Measurements from ENCODE around the gene MRPS18A. TPM values are rescaled to one million over a fixed set of nuclear protein-coding genes. Genes with fewer than 3 reads are reported as not detected.
A peak's percentile ranks its signal among the peaks of the same experiment; 100 is the strongest.
"Not testable (repeated sequence)": the region's sequence is repeated elsewhere in the genome, so short reads cannot be mapped to it uniquely, and the experiment has no call there.

MRPS18A gene
- polyA plus RNA-seq, 4 donors = 45.0 to 54.1 (median 48.1) TPM

DNA sequence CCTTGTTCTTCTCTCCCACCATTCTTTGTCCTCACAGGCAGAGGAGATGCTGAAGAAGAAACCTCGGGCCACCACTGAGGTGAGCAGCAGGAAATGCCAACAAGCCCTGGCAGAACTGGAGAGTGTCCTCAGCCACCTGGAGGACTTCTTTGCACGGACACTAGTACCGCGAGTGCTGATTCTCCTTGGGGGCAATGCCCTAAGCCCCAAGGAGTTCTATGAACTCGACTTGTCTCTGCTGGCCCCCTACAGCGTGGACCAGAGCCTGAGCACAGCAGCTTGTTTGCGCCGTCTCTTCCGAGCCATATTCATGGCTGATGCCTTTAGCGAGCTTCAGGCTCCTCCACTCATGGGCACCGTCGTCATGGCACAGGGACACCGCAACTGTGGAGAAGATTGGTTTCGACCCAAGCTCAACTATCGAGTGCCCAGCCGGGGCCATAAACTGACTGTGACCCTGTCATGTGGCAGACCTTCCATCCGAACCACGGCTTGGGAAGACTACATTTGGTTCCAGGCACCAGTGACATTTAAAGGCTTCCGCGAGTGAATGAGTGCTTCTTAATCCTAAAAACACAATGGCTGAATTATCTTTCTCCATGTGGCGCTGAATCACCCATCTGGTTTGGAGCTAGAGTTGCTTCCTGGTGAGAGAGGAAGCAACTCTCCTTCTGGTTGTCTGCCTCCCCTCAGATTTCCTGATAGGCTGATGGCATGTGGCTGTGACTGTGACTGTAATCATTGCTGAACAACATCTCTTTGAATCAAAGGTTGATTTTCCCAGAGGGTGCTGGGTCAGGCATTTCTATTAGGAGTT is 47.4 kb downstream of the MRPS18A start:
- no peak for DNase-seq (ENCODE audit: low read depth in 4 of 4, low spot score in 3 of 4)

DNA sequence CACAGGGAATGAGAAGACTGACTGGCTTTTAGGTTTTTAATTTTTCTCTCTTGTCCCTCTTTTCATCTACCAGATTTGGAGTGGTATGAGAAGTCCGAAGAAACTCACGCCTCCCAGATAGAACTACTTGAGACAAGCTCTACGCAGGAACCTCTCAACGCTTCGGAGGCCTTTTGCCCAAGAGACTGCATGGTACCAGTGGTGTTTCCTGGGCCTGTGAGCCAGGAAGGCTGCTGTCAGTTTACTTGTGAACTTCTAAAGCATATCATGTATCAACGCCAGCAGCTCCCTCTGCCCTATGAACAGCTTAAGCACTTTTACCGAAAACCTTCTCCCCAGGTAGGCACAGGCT is 51.3 kb downstream of the MRPS18A start:
- DNase-seq (ENCODE audit: low read depth in 4 of 4, low spot score in 3 of 4) = peak in 1 of 4 donors; percentile 22

DNA sequence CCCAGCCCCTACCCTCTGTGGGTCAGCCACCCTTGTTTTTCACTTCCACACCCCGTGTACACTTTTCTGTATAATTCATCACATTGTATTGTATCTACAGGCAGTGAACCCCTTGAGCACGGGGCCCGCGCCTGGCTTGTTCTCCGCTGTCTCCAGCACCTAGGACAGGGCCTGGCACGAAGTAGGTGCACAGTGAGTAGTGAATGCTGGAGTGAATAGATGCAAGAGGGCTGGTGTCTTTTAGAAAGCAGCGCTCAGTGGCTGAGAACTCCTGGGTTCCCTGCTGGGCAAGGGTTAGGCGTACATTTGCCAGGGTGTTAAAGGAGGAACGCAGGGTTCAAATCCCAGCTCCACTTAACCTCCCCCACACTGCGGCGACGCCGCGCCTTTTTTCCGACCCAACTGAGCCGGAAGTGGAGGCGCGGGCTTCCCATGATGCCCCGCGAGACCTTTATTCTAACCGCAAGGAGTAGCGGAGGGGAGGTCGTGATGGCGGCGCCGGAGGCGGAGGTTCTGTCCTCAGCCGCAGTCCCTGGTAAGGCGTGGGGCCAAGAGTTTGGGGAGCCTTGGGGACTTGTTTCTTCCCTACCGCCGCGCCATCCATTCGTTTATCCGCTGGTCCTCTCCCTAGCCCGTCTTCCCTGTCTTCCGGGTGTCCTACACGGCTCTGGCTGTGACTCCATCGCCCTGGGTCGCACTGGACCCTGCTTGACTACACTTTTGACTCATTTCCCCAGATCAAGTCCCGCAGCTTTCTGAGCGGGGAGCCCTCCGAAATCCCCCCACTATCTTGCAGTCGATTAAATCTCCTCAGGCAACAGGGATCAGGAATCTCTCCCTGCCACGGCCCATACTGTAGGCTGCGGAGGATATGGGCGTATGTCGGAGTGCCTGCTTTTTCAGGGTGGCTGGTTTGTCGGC is 51.9 kb downstream of the MRPS18A start, which contains the start of gene MAD2L1BP:
MAD2L1BP (plus strand) TSS at position 454 of the 921 bp plus-strand sequence; CDS start at position 490, 36 bp downstream.
- DNase-seq (ENCODE audit: low read depth in 4 of 4, low spot score in 3 of 4) = peak; percentile 65 to 73 (median 71)

DNA sequence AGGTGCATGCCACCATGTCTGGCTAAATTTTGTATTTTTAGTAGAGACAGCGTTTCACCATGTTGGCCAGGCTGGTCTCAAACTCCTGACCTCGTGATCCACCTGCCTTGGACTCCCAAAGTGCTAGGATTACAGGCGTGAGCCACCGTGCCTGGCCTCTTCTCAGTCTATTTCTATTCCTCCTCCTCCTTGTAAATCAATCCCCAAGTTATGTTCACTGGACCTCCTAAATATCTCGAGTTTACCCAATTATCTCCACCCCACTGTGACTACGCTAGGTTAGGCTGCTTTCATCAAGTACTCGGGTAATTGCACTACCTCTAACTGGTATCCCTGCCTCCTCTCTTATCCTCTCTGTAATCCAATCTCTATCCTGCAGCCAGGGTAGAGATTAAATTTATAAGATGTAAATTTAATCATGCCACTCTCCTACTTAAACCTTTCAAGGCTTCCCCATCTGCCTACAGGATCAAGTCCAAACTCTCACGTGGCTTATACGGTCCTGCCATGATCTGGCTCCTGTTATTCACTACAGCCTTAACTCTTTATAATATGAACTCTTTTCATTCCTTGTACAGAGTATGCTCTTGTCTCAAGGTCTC is 52.8 kb downstream of the MRPS18A start:
- DNase-seq (ENCODE audit: low read depth in 4 of 4, low spot score in 3 of 4) = no peak

DNA sequence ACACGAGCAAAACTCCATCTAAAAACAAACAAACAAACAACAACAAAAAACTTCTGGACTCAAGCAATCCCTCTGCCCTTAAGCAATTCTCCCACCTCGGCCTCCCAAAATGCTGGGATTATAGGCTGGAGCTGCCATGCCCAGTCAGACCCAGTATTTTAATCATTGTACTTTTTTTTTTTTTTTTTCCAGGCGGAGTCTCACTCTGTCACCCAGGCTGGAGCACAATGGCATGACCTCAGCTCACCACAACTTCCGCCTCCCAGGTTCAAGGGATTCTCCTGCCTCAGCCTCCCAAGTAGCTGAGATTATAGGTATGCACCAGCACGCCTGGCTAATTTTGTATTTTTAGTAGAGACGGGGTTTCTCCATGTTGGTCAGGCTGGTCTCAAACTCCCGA is 54.6 kb downstream of the MRPS18A start:
- DNase-seq (ENCODE audit: low read depth in 4 of 4, low spot score in 3 of 4) = not testable (repeated sequence)

DNA sequence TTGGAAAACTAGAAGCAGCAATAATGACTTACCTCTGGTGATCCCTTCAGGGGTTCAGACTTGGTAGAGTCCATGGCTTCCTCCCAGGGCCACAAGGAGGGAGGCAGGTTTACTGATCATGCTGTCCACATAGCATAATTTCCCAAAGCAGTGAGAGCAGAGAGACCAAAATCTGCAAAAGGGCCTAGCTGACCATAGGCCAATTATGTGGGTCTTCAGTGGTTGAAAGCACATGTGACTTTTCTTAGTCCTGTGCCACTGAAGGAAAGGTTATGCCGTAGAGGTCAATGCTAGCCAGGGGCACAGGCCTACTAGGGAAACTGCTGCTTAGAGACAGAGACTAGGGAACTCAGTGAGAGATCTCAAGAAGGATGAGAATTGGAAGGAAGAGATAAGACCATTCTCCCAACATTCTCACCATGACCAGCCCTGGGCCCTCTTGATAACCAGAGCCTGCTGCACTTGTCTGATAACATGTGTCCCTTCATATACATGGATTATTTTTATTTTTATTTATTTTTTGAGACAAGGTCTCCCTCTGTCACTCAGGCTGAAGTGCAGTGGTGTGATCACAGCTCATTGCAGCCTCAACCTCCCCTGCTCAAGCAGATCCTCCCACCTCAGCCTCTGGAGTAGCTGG is 56.5 kb downstream of the MRPS18A start:
- no peak for DNase-seq (ENCODE audit: low read depth in 4 of 4, low spot score in 3 of 4)

DNA sequence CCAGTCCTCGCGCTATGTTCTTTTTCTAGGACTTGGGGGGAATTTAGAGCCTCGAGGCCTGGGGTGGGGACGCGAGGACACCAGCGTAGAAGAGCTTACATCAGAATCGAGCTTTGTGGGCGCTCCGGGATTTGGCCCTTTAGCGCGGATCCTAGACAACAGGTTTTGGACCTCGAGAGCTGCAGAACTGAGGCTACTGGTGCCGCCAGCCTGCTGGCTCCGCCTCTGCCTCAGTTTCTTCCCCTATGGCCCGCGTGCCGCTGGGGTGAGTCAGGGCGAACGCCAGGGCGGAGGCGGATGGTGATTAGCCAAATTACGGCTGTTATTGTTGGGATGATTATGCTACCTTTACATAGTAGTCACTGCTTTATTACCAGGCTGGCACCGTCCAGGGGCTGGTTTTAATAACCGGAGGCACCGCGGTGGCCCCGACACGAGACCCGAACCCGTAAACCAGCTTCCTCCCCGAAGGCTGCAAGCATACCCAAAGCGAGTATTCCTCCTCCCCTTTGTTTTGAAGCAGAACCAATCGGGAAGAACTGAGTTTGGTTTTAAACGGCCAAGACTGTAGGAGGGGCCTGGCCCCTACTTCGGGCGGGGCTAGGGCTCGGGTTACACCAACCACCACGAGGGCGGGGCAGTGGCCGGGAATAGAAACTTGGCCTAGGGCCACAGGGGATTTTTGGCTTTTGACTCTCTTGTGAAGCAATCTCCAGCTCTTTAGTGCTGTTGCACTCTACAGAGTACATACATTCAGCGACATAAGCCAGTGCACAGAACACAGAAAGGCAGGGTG is 57.9 kb downstream of the MRPS18A start:
- DNase-seq (ENCODE audit: low read depth in 4 of 4, low spot score in 3 of 4) = peak; percentile 90 to 95 (median 94)

DNA sequence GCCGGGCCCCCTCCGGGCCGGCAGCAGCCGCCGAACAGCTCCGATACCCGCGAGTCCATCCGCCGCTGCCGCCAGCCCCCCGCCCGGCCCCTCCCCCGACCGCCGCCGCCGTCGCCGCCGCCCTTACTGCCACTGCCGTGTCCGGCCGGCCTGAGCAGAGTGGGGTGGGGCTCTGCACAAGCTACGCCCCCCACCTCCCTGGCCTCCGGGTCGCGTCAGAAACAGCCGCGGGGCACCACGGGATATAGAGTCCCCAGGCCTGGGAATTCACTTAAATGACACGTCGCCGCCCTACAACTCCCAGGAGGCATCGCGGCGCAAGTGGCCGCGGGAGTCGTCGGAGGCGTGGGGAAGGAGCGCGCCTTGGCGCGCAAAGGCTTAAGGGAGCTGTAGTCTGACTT is 58.5 kb downstream of the MRPS18A start, which contains the start of gene GTPBP2:
GTPBP2 (minus strand) TSS at position 161 of the 401 bp plus-strand sequence; CDS start at position 59, 102 bp downstream.
- peak; percentile 96 to 98 (median 97) for DNase-seq (ENCODE audit: low read depth in 4 of 4, low spot score in 3 of 4)

DNA sequence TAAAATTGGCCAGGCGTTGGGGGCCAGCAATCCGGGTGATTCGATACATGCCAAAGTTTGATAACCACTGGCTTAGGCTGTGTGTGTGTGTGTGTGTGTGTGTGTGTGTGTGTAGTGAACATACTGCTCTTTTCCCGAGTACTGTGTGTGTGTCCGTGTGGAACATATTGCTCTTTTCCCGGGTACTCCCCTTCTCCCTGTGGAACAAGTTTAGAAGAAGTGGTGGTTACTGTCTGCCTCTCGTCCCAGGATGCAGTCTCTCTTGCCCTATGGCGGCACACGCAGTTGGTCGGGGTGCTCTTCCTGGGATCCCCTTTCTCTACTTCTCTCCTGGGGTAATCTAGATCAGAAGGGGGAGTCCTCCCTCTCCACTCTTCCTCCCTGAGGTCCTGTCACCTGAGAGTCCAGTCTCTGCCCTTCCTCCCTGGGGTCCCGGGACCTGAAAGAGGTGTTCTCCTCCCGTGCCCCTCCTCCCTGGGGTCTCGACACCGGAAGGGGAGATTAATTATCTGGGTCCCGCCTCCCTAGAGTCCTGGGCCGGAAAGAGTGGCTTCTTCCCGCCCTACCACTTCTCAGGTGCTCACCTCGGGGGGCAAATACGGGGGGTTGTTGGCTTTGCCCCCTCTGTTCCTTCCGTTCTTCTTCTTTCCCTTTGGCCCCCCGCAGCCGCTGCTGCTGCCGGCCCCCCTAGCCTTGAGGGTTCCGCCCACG is 59.0 kb downstream of the MRPS18A start:
- DNase-seq (ENCODE audit: low read depth in 4 of 4, low spot score in 3 of 4) = peak in 2 of 4 donors; percentile 41 to 50

DNA sequence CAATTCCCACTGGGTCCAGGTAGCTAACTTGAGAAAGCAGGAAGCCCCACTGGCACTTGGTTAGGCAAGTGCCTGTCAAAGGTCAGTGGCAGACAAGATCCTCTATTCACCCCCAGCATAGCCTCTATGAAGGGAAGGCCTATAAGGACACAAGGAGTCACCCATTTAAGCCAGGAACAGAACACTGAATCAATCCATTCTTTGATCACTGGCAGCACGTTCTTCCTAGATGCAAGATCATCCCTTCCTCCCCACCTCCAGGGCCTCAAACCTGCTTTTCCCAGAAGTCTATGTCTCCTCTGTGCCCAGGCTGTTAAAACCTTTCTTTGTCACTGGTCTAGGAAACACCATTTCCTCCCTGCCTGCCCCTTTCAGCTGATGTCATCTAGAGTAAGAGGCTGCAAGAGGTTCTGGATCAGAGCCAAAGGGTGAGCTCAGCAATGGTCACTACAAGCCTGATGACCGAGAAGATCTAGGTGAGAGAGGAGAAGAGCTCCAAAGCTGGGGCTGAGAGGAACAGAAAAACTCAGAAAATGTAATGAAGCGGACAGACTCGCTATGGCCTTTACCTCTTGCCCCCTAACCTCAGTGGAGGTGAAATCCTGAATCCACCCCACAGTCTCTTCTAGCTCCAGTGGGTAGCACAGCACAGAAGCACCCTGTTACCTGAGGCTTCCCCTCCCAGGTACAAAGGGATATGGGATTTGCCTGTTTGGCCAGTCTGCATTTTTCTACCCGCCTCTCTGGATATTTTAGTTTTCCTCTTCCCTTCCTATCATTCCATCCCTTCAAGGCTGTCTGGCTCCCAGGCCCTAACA is 60.4 kb downstream of the MRPS18A start:
- peak in 2 of 4 donors; percentile 47 to 50 for DNase-seq (ENCODE audit: low read depth in 4 of 4, low spot score in 3 of 4)

DNA sequence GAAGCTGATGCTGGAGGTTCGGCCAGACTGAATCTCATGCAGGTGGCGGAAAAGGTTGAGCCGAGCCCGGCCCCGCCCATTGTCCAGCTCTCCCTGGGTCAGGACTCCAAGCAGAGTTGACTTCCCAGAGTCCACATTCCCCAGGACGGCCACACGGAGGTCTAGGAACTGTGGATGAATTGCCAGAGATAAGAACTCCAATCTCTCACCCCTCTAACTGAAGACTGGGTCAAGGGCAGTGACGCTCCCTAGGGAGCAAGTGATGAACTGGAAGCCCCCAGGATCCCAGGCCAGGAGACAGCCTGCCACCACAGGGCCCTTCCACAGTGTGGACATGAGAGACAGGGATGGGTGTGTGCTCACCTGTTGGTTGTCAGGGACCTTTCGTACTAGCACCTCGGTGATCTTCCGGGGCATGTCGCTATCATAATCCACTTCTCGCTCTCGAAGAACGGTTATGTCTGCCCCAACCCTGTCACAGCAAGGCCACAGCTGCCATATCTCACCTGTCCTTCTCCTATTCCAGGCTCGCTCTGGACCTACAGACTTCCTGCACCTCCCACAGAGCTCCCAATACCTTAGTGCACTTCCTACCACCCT is 62.1 kb downstream of the MRPS18A start:
- no peak for DNase-seq (ENCODE audit: low read depth in 4 of 4, low spot score in 3 of 4)

DNA sequence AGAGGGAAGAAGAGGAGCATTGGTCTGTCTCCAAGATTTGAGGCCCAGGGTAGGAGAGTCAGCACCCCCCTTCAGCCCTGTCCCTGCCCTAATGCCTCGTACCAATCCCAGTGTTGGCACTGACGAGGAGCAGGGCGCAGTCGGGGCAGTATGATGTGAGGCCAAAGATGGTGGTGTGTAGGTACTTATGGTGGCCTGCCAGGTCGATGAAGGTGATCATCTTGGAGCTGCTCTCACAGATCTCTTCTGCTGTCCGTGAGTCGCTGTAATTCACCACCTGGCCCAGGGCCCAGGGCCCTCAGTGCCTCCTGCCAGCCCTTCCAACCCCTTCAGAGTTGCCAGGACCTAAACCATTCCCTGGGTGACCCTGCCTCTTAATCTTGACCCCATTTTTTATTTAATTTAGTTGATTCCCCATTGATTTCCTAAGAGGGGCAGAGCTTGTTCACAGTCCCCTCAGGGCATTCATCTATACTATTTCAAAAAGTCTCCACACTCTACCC is 62.8 kb downstream of the MRPS18A start:
- no peak for DNase-seq (ENCODE audit: low read depth in 4 of 4, low spot score in 3 of 4)

DNA sequence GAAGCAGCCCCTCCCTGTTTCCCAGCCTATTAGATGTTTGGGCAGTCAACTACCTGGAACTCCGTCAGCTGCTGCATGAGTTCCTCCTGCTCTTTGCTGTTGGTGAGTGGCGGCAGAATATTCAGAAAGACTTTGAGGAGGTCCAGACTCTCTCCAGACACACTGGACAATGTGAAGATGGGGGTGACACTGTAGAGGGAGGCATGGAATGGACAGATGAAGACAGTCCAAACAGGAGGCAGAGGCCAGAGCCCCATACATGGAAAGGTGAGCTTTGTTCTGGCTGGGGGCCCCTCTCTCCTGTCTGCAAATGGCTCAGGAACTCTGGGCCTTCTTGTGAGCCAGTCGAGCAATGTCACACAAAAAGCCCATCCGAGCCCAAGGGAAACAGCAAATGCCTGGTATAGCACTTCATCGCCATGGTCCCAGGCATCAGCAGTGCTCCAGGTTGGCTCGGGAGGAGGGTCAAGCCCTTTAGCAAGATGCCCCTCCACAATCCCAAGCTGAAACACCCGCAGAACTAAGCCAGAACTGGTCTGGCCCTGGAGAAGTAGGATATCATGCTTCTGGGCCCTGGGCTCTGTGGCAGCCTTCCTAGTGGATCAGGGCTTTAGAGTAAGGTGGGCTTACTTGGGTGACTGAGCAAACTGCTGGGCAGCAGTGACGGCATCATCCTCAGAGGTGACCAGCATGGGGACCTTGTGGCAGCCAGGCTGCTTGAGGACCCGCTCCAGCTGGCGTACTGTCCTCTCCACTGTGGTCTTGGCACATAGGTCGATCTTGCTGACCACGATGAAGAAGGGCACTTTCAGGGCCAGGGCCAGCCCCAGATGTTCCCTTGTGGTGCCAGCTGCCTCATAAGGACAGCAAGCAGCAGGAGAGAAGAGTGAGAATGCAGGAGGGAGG is 63.5 kb downstream of the MRPS18A start:
- DNase-seq (ENCODE audit: low read depth in 4 of 4, low spot score in 3 of 4) = no peak

DNA sequence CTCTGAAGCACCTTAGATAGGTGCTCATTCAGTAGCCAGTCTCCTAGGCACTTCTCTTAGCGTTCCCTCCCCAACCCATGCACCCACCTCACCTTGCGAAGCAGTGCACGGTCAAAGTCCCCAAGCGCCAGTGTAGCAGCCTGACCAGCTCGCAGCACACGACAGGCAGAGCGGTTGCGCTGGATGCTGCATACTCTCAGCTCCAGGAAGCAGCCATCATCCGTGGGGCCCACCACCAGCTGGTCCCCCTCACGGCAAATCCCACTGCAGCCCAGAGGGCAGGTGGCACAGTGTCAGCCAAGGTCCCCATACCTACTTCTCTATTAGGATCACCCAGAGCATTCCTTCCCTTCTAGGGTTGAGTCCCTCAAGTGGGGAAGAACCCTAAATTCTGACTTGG is 65.0 kb downstream of the MRPS18A start:
- DNase-seq (ENCODE audit: low read depth in 4 of 4, low spot score in 3 of 4) = no peak

DNA sequence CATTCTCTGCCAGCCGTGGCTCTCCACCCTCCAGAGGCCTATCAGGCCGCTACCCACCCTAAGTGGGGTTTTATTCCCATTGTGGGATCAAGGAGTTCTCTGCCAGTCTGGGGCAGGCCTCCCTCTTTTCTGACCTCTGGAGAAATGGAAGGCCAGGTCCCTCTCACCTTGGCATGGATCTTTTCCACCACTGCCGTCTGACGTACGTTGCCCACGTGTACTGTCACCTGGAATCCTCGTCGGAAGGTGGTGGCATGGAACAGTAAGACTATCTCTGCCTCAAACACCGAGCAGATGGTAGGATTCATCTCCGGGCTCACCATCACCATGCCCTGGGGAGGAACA is 65.8 kb downstream of the MRPS18A start:
- DNase-seq (ENCODE audit: low read depth in 4 of 4, low spot score in 3 of 4) = no peak

Measured in right renal pelvis (tissue), 4 donors.